OCI-LY1 (cell line): ENCODE data around the gene MOAP1.

Experiments
- CTCF ChIP-seq: fragments of 200-600 bp; sonication (generic), shearing (Covaris generic); IDR thresholded peaks from 2 replicates; pipeline ENCODE4 v1.5.1; 2017; ENCODE audit warnings: mild to moderate bottlenecking, antibody characterized with exemption, low read length, moderate library complexity, mixed read lengths
- EZH2 ChIP-seq: fragments of 200-600 bp; sonication (generic), shearing (Covaris generic); IDR thresholded peaks from 2 replicates; pipeline ENCODE4 v1.8.0; 2017; ENCODE audit warnings: borderline replicate concordance, mixed run types, mild to moderate bottlenecking, antibody characterized with exemption, low read length, moderate library complexity, mixed read lengths

- TF ChIP-seq CTCF (no peak), EZH2 (no peak)
Observed at GRCh38 chr14:93148979-93149378, 35.7 kb downstream of the MOAP1 start.
